ENCODE results near the gene PTP4A2. TPM values are rescaled to one million over a fixed set of nuclear protein-coding genes. Genes with fewer than 3 reads are reported as not detected.
A peak's percentile ranks its signal among the peaks of the same experiment; 100 is the strongest.

PTP4A2 gene
- total RNA-seq, 1 experiment from 2014 or later = 201 TPM

GRCh38 chr1:31877544-31877943 lies 60.6 kb downstream of the PTP4A2 start:
- Histone ChIP-seq H3K4me3 (no peak overlapping the region), H3K27me3 (ENCODE audit: insufficient read depth, low read depth) (no peaks in the 10 kb centered on the region), H3K4me2 (no peak overlapping the region), H3K79me2 (ENCODE audit: low read depth) (no peaks in the 10 kb centered on the region), H2AFZ (peak overlapping the region; percentile 25; the same call in 1 of the 2 replicates), H3K27ac (no peak overlapping the region), H3F3A (ENCODE audit: insufficient read depth, low read depth) (no peaks in the 10 kb centered on the region), H3K9me2 (ENCODE audit: insufficient read depth) (no peaks in the 10 kb centered on the region), H3K36me3 (ENCODE audit: low read depth) (no peaks in the 10 kb centered on the region), H3K9me3 (ENCODE audit: insufficient read depth, low read depth) (no peaks in the 10 kb centered on the region), H4K20me1 (ENCODE audit: insufficient read depth) (no peaks in the 10 kb centered on the region), H3K4me1 (replicated peaks; ENCODE audit: insufficient read depth) (no peaks in the 10 kb centered on the region)
- POLR2A ChIA-PET (ENCODE audit: unreplicated experiment) = no interaction called here
- no peak for TF ChIP-seq EZH2 (IDR thresholded peaks at IDR 0.05; ENCODE audit: low read depth)
- no peak for TF ChIP-seq CTCF (conservative IDR thresholded peaks at IDR 0.05)
- CTCF ChIA-PET = no interaction called here
- BruUV-seq (replicated peaks) = no TSS peak
- intact Hi-C loops (cut with micrococcal nuclease; ENCODE audit: unreplicated experiment) = no loop called here
- no peak for DNase-seq

GRCh38 chr1:31875636-31876236 lies 62.4 kb downstream of the PTP4A2 start:
- Histone ChIP-seq H3K27me3 (ENCODE audit: insufficient read depth, low read depth) (no peaks in the 10 kb centered on the region), H3K4me1 (replicated peaks; ENCODE audit: insufficient read depth) (no peaks in the 10 kb centered on the region), H4K20me1 (ENCODE audit: insufficient read depth) (no peaks in the 10 kb centered on the region), H2AFZ (no peak overlapping the region), H3K27ac (no peak overlapping the region), H3K4me2 (no peak overlapping the region), H3K9me3 (ENCODE audit: insufficient read depth, low read depth) (no peaks in the 10 kb centered on the region), H3K4me3 (no peak overlapping the region), H3K9me2 (ENCODE audit: insufficient read depth) (no peaks in the 10 kb centered on the region), H3F3A (ENCODE audit: insufficient read depth, low read depth) (no peaks in the 10 kb centered on the region), H3K79me2 (ENCODE audit: low read depth) (no peaks in the 10 kb centered on the region), H3K36me3 (ENCODE audit: low read depth) (no peaks in the 10 kb centered on the region)
- no peak for DNase-seq
- CTCF ChIA-PET = no interaction called here
- intact Hi-C loops (cut with micrococcal nuclease; ENCODE audit: unreplicated experiment) = no loop called here
- POLR2A ChIA-PET (ENCODE audit: unreplicated experiment) = no interaction called here
- no peak for TF ChIP-seq EZH2 (IDR thresholded peaks at IDR 0.05; ENCODE audit: low read depth)
- no peak for TF ChIP-seq CTCF (conservative IDR thresholded peaks at IDR 0.05)
- no TSS peak for BruUV-seq (replicated peaks)

- TF ChIP-seq EZH2 (IDR thresholded peaks at IDR 0.05; ENCODE audit: low read depth) (no peak), CTCF (conservative IDR thresholded peaks at IDR 0.05) (no peak)
- intact Hi-C loops (cut with micrococcal nuclease; ENCODE audit: unreplicated experiment) = no loop called here
- no TSS peak for BruUV-seq (replicated peaks)
- ChIA-PET POLR2A (ENCODE audit: unreplicated experiment) (no interaction called here), CTCF (no interaction called here)
- Histone ChIP-seq H3K36me3 (ENCODE audit: low read depth) (no peaks in the 10 kb centered on the region), H3K4me3 (no peak overlapping the region), H3K9me3 (ENCODE audit: insufficient read depth, low read depth) (no peaks in the 10 kb centered on the region), H3K79me2 (ENCODE audit: low read depth) (no peaks in the 10 kb centered on the region), H3K27ac (no peak overlapping the region), H3K9me2 (ENCODE audit: insufficient read depth) (no peaks in the 10 kb centered on the region), H3K27me3 (ENCODE audit: insufficient read depth, low read depth) (no peaks in the 10 kb centered on the region), H3K4me2 (no peak overlapping the region), H3K4me1 (replicated peaks; ENCODE audit: insufficient read depth) (no peaks in the 10 kb centered on the region), H4K20me1 (ENCODE audit: insufficient read depth) (no peaks in the 10 kb centered on the region), H3F3A (ENCODE audit: insufficient read depth, low read depth) (no peaks in the 10 kb centered on the region), H2AFZ (no peak overlapping the region)
- DNase-seq = no peak
Observed at GRCh38 chr1:31874942-31875341, 63.2 kb downstream of the PTP4A2 start.

All from PC-9 (cell line).